Fibroblast of skin of left biceps (primary cell): ENCODE data around the gene NKAPL.
"Not testable (repeated sequence)": the region's sequence is repeated elsewhere in the genome, so short reads cannot be mapped to it uniquely, and the experiment has no call there.

Experiments used
- DNase-seq, 2 experiments: peaks; one replicate each; pipeline ENCODE4 v3.0.0-alpha.2; 2013; ENCODE audit warnings: low read depth in 2 of 2

The NKAPL gene

GRCh38 chr6:28296520-28297060 lies 37.5 kb downstream of the NKAPL start:
- DNase-seq, result no peak

GRCh38 chr6:28303570-28303969 lies 44.5 kb downstream of the NKAPL start:
- no peak for DNase-seq

GRCh38 chr6:28306363-28306762 lies 47.3 kb downstream of the NKAPL start:
- DNase-seq, result not testable (repeated sequence)
